DMS 273 (cell line): Measurements from ENCODE around the gene MAL.
"Not testable (repeated sequence)": the region's sequence is repeated elsewhere in the genome, so short reads cannot be mapped to it uniquely, and the experiment has no call there.

Source experiments
- DNase-seq: peaks from one replicate; lab custom pipeline; 2025; ENCODE audit not compliant: unreplicated experiment; lab: John Stamatoyannopoulos, UW

Gene MAL

GRCh38 chr2:95086017-95086416 lies 60.5 kb downstream of the MAL start:
- DNase-seq: no peak

DNA sequence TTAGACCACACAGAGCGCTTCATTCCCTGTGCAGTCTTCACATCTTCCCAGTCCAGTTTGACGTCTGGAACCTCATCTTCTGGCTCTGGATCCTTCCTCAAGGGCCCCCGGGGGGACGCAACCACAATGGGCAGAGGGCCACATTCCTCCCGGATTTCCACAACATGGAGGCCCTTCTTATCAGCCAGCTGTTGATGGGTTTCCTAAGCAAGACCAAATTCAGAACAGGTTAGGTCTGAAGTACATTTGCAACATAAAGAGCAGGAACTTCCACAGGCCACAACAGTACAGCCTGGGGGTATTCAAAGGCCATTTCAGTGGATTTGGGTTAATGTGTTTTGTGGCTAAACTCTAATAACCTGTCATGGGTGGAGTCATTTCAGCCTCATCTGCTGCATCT lies 61.9 kb downstream of the MAL start:
- DNase-seq: no peak

DNA sequence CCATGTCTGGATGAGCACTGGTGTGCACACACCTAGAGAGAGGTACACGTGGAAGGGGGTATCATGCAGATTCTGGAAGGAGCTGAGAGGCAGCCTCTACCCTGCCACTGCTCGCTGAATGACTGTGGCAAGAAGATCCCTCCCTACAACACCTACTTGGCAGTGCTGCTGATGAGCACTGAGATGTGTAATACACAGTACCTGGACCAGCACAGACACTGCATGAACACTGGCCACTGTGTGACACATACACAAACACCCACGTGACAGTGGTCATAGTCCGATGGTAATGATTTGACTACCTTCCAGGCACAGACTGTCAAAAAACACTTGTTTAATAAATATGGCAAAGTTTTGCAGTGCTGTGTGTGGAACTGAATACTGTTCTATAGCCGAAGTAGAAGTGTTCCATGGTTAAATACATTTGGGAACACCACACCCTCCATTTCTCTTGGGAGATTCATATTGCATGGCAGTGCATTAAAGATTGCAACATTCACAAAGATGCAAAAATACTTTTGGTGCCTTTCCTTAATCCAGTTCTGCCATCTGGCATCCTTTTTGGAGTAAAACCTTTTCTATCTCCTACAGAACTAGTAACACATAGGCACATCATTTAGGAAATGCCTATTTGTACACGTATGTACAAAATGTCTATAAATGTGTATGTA lies 66.5 kb downstream of the MAL start:
- no peak for DNase-seq

- not testable (repeated sequence) for DNase-seq
Measured at GRCh38 chr2:95098273-95098672, 72.8 kb downstream of the MAL start.

GRCh38 chr2:95099910-95100309 lies 74.4 kb downstream of the MAL start:
- no peak for DNase-seq
